SJCRH30 (cell line): ENCODE results near the gene MMRN2. TPM values are rescaled to one million over a fixed set of nuclear protein-coding genes. Genes with fewer than 3 reads are reported as not detected.
"Not testable (repeated sequence)": the region's sequence is repeated elsewhere in the genome, so short reads cannot be mapped to it uniquely, and the experiment has no call there.

Experiments
- DNase-seq, 2 experiments: peaks; one replicate each; pipeline ENCODE4 v3.0.0-alpha.2; 2015 to 2020
- H3K27ac ChIP-seq: fragments of 250-450 bp; sonication (Bioruptor Pico); 2 replicates; pipeline ENCODE4 v1.5.1; 2020; ENCODE audit warnings: mild to moderate bottlenecking, moderate library complexity
- H3K27me3 ChIP-seq: fragments of 250-450 bp; sonication (Bioruptor Pico); 2 replicates; pipeline ENCODE4 v1.5.1; 2020; ENCODE audit warnings: mild to moderate bottlenecking, moderate library complexity
- H3K36me3 ChIP-seq: fragments of 250-450 bp; sonication (Bioruptor Pico); 2 replicates; pipeline ENCODE4 v1.5.1; 2020; ENCODE audit warnings: mild to moderate bottlenecking, moderate library complexity
- H3K4me1 ChIP-seq: fragments of 250-450 bp; sonication (Bioruptor Pico); 2 replicates; pipeline ENCODE4 v1.5.1; 2020; ENCODE audit warnings: mild to moderate bottlenecking, moderate library complexity
- H3K4me3 ChIP-seq: fragments of 250-450 bp; sonication (Bioruptor Pico); 2 replicates; pipeline ENCODE4 v1.5.1; 2020; ENCODE audit warnings: mild to moderate bottlenecking, moderate library complexity
- H3K9me3 ChIP-seq: fragments of 250-450 bp; sonication (Bioruptor Pico); replicated peaks from 2 replicates; pipeline ENCODE4 v1.5.1; 2020; ENCODE audit warnings: mild to moderate bottlenecking, moderate library complexity
- total RNA-seq: library from RNA; depleted of rRNA; stranded (reverse); fragments of >200 nt; shearing (Covaris generic); gene quantifications from 2 replicates; pipeline ENCODE4 v1.2.3, GENCODE V29; 2014; rRNA removed

The MMRN2 gene, protein sequence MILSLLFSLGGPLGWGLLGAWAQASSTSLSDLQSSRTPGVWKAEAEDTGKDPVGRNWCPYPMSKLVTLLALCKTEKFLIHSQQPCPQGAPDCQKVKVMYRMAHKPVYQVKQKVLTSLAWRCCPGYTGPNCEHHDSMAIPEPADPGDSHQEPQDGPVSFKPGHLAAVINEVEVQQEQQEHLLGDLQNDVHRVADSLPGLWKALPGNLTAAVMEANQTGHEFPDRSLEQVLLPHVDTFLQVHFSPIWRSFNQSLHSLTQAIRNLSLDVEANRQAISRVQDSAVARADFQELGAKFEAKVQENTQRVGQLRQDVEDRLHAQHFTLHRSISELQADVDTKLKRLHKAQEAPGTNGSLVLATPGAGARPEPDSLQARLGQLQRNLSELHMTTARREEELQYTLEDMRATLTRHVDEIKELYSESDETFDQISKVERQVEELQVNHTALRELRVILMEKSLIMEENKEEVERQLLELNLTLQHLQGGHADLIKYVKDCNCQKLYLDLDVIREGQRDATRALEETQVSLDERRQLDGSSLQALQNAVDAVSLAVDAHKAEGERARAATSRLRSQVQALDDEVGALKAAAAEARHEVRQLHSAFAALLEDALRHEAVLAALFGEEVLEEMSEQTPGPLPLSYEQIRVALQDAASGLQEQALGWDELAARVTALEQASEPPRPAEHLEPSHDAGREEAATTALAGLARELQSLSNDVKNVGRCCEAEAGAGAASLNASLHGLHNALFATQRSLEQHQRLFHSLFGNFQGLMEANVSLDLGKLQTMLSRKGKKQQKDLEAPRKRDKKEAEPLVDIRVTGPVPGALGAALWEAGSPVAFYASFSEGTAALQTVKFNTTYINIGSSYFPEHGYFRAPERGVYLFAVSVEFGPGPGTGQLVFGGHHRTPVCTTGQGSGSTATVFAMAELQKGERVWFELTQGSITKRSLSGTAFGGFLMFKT
- total RNA-seq, result 1.6 and 1.9 TPM in 2 replicates

DNA sequence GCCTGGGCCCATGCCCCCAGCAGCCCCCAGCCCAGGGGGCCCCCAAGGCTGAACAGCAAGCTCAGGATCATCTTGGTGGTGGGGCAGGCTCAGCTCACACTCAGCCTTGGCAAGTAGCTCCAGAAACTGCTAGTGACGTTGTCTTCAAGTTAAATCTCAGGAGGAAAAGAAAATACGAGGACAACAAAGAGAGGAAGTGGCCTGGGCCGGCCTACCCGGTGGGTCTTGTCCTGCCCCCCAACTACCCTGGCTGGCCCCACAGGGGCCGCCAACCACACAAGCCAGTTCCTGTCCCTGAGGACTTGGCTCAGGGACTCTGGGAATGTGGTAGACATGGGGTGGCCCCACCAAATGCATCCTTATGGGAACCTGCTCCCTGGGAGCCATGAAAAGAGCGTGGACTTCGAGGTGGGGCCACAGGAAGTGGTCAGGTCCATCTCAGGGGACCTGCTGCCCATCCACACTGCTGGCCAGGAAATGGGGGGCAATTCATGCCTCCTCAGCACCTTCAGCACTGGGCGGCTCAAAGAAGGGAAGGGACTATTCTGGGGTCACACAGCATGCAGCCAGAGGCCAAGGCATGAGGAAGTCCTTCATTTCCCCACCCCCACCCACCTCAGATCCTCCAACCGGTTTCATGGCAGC is at the start of gene MMRN2:
TSS of gene MMRN2 (minus strand) at position 145 of the 645 bp plus-strand sequence. CDS start at position 71, 74 bp downstream.
- DNase-seq, result no peak
- no peaks in the 10 kb centered on the region for H3K36me3 ChIP-seq
- peak within 1 kb of the TSS; percentile 60; the same call in 1 of the 2 replicates for H3K27ac ChIP-seq
- H3K4me3 ChIP-seq, result peak within 1 kb of the TSS; percentile 57
- no peaks in the 10 kb centered on the region for H3K27me3 ChIP-seq
- H3K9me3 ChIP-seq, result no peaks in the 10 kb centered on the region
- peaks cover 45% of the 10 kb centered on the region for H3K4me1 ChIP-seq

DNA sequence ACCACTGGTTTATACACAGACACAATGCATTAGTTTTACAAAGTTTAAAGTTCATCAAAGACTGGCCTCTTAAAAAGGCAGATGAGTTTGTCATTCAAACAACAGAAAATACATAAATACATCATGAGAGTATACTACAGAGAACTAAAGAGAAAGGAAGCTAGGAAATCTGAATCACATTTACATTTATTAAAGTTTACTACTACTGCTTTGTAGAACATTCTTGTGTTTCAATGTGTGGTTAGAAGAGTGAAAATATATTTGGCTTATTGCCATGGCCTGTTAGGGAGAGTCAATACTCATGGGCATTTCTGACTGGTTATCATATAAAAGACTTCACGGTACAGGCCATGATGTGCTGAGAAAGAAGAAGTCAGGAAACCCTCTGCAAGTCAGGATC is 49.7 kb upstream of the MMRN2 start:
- DNase-seq, H3K27me3 ChIP-seq, H3K9me3 ChIP-seq, H3K27ac ChIP-seq, H3K4me3 ChIP-seq, H3K4me1 ChIP-seq, H3K36me3 ChIP-seq: not testable (repeated sequence)

DNA sequence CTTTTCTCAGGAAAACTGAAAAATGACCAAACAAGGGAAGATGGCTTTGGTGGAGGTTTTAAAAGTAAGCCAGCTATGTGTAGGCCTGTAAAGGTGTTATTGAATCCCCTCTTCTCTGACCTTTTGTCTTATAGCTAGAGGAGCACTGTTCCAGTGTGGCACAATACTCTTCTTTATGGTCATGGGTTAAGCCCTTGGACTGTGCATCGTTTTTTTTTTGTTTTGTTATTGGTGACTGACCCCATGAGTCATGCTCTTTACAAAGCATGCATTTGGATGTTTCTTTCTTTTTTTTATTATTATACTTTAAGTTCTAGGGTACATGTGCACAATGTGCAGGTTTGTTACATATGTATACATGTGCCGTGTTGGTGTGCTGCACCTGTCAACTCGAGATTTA is 43.1 kb upstream of the MMRN2 start:
- no peaks in the 10 kb centered on the region for H3K36me3 ChIP-seq
- H3K27ac ChIP-seq, result no peak overlapping the region
- H3K4me3 ChIP-seq, result no peak overlapping the region
- DNase-seq, result no peak
- H3K27me3 ChIP-seq, result no peaks in the 10 kb centered on the region
- no peaks in the 10 kb centered on the region for H3K9me3 ChIP-seq
- no peaks in the 10 kb centered on the region for H3K4me1 ChIP-seq

DNA sequence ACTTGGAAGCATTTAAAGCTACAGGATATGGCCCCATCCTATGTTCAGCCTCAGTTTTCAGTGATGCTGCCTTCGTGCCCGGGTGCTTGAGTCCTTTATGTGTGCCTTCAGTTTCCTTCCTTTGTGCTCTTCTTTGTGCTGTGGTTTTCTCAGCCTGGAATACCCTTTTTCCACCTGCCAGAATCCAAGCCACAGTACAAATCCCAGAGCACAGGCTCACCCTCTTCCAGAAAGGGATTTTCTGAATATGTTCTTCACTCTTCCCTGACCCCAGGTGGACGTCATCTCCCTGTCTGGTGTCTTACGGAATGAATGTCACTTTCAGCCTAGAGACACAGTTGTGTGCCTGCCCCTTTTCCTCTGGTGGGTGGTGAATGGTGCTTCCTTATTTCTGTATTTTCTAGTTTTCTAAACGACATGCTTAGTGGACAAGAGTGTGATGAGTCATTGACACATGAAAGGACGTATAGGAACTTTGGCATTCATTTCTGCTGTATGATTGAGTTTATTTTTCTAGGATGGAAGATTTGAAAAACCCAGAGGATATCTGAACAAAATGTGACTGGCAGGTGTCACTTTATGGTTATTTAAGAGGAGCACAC is 42.5 kb upstream of the MMRN2 start:
- H3K4me3 ChIP-seq, H3K9me3 ChIP-seq, H3K27ac ChIP-seq, H3K4me1 ChIP-seq, H3K27me3 ChIP-seq, H3K36me3 ChIP-seq, DNase-seq: not testable (repeated sequence)

DNA sequence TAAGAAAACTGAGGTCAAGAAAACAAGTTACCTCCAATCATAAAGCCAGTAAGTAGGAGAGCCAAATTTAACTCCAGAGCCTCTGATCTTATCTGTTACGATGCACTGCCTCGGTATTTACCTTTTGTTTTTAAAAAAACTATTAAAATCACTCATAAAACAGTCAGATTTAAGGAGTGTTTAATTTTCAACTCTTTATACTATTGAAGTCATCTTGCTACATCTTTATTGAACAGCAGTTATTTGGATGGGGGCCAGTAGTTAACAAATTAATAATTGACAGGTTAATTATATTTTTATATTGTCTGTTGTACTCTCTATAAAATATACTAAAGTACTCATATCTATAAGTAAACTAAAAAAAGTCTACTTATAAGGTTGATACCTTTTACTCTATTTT is 35.5 kb upstream of the MMRN2 start:
- DNase-seq, result no peak
- H3K4me1 ChIP-seq, result no peaks in the 10 kb centered on the region

DNA sequence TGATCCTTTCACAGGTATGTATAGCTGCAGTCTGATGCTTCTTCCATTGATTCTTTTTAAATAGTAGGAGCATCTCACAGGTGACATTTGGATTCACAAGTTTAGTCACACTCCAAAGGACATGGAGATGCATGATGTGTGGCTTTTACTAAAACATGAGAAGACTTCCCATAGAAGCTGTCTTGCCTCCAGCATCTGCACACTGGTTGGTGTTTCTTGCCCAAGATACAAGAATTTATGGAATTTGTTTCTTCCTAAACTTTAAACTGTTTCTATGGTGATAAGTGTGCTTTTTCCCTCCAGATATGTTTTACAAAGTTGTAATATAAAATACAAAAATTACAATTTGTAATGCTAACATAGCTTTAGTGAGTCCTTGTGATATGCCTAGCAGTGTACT is 35.0 kb upstream of the MMRN2 start:
- Histone ChIP-seq H3K9me3 (no peaks in the 10 kb centered on the region), H3K27me3 (no peaks in the 10 kb centered on the region), H3K27ac (no peak overlapping the region), H3K4me1 (no peaks in the 10 kb centered on the region), H3K36me3 (no peaks in the 10 kb centered on the region), H3K4me3 (no peak overlapping the region)
- no peak for DNase-seq

More for the DNA sequence above, 35.5 kb upstream of the MMRN2 start:
- H3K36me3 ChIP-seq, result no peaks in the 10 kb centered on the region
- no peaks in the 10 kb centered on the region for H3K27me3 ChIP-seq
- no peak overlapping the region for H3K27ac ChIP-seq
- H3K9me3 ChIP-seq, result no peaks in the 10 kb centered on the region
- H3K4me3 ChIP-seq, result no peak overlapping the region

DNA sequence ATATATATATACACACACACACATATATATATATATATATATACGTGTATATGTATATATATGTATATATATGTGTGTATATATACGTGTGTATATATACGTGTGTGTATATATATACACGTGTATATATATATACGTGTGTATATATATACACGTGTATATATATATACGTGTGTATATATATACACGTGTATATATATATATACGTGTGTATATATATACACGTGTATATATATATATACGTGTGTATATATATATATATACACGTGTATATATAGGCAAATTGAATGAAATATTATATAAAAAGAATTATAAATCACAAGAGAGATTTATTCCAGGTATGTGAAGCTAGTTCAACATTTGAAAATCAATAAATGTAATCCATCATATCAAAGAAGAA is 33.9 kb upstream of the MMRN2 start:
- H3K4me1 ChIP-seq, H3K27ac ChIP-seq, H3K4me3 ChIP-seq, DNase-seq, H3K36me3 ChIP-seq, H3K27me3 ChIP-seq, H3K9me3 ChIP-seq: not testable (repeated sequence)

DNA sequence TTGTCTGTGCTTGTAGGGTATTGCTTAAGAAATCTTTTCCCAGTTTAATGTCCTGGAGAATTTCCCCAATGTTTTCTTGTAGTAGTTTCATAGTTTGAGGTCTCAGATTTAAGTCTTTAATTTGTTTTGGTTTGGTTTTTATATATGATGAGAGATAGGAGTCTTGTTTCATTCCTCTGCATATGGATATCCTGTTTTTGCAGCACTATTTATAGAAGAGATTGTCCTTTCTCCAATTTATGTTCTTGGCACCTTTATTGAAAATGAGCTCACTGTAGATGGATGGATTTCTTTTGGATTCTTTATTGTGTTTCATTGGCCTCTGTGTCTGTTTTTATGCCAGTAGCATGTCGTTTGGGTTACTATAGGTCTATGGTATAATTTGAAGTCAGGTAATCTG is 31.1 kb upstream of the MMRN2 start:
- H3K36me3 ChIP-seq, result no peaks in the 10 kb centered on the region
- H3K9me3 ChIP-seq, result no peaks in the 10 kb centered on the region
- H3K27me3 ChIP-seq, result no peaks in the 10 kb centered on the region
- no peak overlapping the region for H3K27ac ChIP-seq
- no peaks in the 10 kb centered on the region for H3K4me1 ChIP-seq
- H3K4me3 ChIP-seq, result no peak overlapping the region
- no peak for DNase-seq

DNA sequence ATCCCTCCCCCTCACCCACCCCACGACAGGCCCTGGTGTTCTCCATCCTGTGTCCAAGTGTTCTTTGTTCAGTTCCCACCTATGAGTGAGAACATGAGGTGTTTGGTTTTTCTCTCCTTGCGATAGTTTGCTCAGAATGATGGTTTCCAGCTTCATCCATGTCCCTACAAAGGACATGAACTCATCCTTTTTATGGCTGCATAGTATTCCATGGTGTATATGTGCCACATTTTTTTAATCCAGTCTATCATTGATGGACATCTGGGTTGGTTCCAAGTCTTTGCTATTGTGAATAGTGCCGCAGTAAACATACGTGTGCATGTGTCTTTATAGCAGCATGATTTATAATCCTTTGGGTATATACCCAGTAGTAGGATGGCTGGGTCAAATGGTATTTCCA is 27.1 kb upstream of the MMRN2 start:
- not testable (repeated sequence) for H3K4me3 ChIP-seq, H3K27ac ChIP-seq

DNA sequence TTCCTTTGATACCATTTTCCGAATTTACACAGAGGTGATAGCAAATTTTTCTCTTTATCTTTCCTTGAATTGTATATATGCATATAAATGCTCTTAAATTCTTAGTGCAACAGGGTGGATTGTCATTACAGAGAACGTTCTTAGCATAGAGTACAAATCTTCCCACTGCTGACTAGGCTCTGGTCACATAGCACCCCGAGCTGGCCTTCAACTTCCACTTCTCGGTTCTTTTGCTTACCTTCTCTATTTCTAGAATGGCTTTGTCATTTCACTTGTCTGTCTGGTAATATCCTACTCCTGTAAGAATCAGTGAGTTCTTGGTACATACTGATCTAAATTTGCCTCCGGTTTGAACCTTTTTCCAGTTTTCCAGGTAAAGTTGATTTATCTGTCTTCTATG is 24.3 kb upstream of the MMRN2 start:
- no peak for DNase-seq
- H3K36me3 ChIP-seq, result no peaks in the 10 kb centered on the region
- H3K9me3 ChIP-seq, result no peaks in the 10 kb centered on the region
- H3K27ac ChIP-seq, result no peak overlapping the region
- no peaks in the 10 kb centered on the region for H3K27me3 ChIP-seq
- H3K4me1 ChIP-seq, result peaks cover 11% of the 10 kb centered on the region; the same call in 1 of the 2 replicates
- no peak overlapping the region for H3K4me3 ChIP-seq

More for the DNA sequence above, 27.1 kb upstream of the MMRN2 start:
- not testable (repeated sequence) for H3K27me3 ChIP-seq, DNase-seq, H3K4me1 ChIP-seq, H3K36me3 ChIP-seq, H3K9me3 ChIP-seq

DNA sequence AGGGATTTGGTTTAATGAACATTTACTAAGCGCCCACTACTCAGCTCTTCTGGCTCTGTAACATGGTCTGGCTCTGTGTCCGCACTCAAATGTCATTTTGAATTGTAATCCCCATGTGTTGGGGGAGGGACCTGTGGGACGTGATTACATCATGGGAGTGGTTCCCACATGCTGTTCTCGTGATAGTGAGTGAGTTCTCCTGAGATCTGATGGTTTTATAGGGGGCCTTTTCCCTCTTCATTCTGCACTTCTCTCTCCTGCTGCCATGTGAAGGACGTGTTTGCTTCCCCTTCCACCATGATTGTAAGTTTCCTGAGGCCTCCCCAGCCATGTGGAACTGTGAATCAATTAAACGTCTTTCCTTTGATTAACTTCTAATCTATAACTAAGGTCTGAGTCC is 23.6 kb upstream of the MMRN2 start:
- H3K4me1 ChIP-seq, result peaks cover 11% of the 10 kb centered on the region; the same call in 1 of the 2 replicates
- not testable (repeated sequence) for DNase-seq, H3K9me3 ChIP-seq, H3K27ac ChIP-seq, H3K4me3 ChIP-seq, H3K27me3 ChIP-seq, H3K36me3 ChIP-seq

DNA sequence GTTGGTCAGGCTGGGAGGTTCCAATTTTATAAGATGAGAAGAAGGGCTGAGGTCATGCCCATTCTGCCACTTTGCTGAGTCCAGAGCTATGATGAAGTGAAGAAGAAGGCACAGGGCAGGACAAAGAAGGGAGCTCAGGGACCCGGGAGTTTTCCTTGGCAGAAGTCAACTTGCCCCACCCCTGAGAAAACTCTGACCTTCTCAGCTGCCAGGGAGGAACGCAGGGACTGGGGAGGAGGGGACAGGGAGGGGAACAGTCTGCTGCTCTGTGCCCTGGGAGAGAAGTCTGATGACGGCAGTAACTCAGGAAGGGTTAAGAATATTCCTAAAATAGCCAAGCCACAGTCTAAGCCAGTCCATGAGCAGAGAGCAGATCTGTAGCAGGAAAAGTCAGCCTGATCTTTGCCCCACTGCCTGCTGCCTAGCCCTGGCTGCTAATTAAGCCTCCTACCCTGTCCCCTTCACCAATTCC is 22.6 kb upstream of the MMRN2 start:
- Histone ChIP-seq H3K4me3 (no peak overlapping the region), H3K4me1 (peaks cover 11% of the 10 kb centered on the region; the same call in 1 of the 2 replicates), H3K9me3 (no peaks in the 10 kb centered on the region), H3K27me3 (no peaks in the 10 kb centered on the region), H3K27ac (no peak overlapping the region), H3K36me3 (no peaks in the 10 kb centered on the region)
- peak in 1 of 2 experiments; percentile 27 for DNase-seq

DNA sequence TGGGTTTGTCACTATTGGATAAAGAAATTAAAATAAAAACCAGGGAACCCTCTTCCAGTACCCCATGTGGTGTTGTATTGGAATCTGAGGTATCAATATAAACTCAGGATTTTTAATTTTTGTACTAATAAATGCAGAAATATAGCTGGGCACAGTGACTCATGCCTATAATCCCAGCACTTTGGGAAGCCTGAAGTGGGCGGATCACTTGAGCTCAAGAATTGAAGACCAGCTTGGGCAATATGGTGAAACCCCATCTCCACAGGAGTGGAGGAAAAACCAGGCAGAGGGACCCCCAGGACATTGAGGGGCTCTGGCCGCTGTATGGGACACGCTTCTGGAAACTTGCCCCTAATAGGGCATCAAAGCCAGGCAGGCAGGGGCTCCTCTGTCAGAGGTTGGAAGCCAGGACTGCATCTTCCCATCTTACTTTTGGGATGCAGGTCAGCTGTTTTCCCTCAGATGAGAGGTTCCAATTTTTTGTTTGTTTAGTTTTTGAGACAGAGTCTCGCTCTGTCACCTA is 21.9 kb upstream of the MMRN2 start:
- Histone ChIP-seq H3K4me3 (no peak overlapping the region), H3K27ac (no peak overlapping the region), H3K27me3 (no peaks in the 10 kb centered on the region), H3K36me3 (no peaks in the 10 kb centered on the region), H3K9me3 (no peaks in the 10 kb centered on the region), H3K4me1 (peaks cover 11% of the 10 kb centered on the region; the same call in 1 of the 2 replicates)
- no peak for DNase-seq

DNA sequence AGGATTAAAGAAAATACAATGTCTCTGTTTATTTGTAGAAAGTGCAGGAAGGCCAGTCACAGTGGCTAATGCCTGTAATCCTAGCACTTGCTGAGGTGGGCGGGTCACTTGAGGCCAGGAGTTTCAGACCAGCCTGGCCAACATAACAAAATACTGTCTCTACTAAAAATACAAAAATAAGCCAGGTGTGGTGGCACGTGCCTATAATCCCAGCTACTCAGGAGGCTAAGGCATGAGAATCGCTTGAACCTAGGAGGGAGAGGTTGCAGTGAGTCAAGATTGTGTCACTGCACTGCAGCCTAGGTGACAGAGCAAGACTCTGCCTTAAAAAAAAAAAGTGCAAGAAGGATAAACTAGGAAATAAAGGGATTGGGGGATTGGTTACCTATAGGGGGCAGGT is 21.0 kb upstream of the MMRN2 start:
- not testable (repeated sequence) for H3K9me3 ChIP-seq, H3K36me3 ChIP-seq, H3K27ac ChIP-seq, H3K4me3 ChIP-seq, H3K27me3 ChIP-seq
- H3K4me1 ChIP-seq, result peaks cover 11% of the 10 kb centered on the region; the same call in 1 of the 2 replicates
- DNase-seq, result peak in 1 of 2 experiments; percentile 42
